K562 (cell line): ENCODE data around the gene NRTN. TPM values are rescaled to one million over a fixed set of nuclear protein-coding genes. Genes with fewer than 3 reads are reported as not detected.

Experiments used
- ATAC-seq: fragments of 200-7000 bp; cut with Tn5 transposase; 3 replicates; pipeline ENCODE4 v1.9.1; 2020; ENCODE audit warnings: moderate library complexity
- BruUV-seq: library from RNA; stranded (reverse); fragments of 400-500 nt; replicated peaks from 2 replicates; lab custom pipeline; 2021; lab: Mats Ljungman, UMichigan
- CTCF ChIA-PET: fragments of 300-600 bp; formaldehyde crosslinking; extraction: SDS; loops from one replicate; lab custom pipeline; 2021; ENCODE audit warnings: low intra/inter-chr PET ratio; lab: Yijun Ruan, JAX
- POLR2A ChIA-PET: fragments of 300-600, 350-650 bp; sonication (Branson Sonifier 250); formaldehyde crosslinking; extraction: SDS; loops from one replicate; lab custom pipeline; 2021; ENCODE audit warnings: antibody characterized with exemption, inconsistent platforms; lab: Yijun Ruan, JAX
- DNase-seq, 4 experiments: peaks; one replicate each; pipeline versions ENCODE4 v3.0.0 to v3.0.0-alpha.2; 2011 to 2018; ENCODE audit warnings: low spot score in 3 of 4, mixed read lengths in 3 of 4; ENCODE audit errors: extremely low read depth in 1 of 4
- FAIRE-seq: peaks from 2 replicates; lab custom pipeline; 2011; peaks lifted over from hg19 to GRCh38; lab: Jason Lieb, UNC
- H2AFZ ChIP-seq: 2 replicates; pipeline ENCODE4 v1.6.0; 2011; ENCODE audit warnings: low read depth, low read length, control low read depth, inconsistent platforms
- H3K27ac ChIP-seq: fragments of 200-600 bp; 3 replicates; pipeline ENCODE4 v1.8.0; 2011; ENCODE audit warnings: low read depth, mild to moderate bottlenecking, control low read depth, inconsistent platforms, low read length, moderate library complexity, mixed read lengths; ENCODE audit errors: extremely low read depth
- H3K27me3 ChIP-seq, 2 experiments: fragments of 300-600 bp in 1 of 2; 2 replicates in 1 of 2; 3 replicates in 1 of 2; pipeline versions ENCODE4 v1.6.0 to v1.8.0; 2011; ENCODE audit warnings: inconsistent platforms in 2 of 2, low read length in 2 of 2, mild to moderate bottlenecking in 1 of 2, mixed read lengths in 1 of 2, moderate library complexity in 1 of 2; ENCODE audit not compliant: control insufficient read depth in 2 of 2, insufficient read depth in 2 of 2
- H3K36me3 ChIP-seq: fragments of 300-600 bp; 3 replicates; pipeline ENCODE4 v1.8.0; 2011; ENCODE audit warnings: mild to moderate bottlenecking, low read length, inconsistent platforms; ENCODE audit not compliant: control insufficient read depth, insufficient read depth
- H3K4me1 ChIP-seq, 2 experiments: fragments of 200-600 bp in 1 of 2; replicated peaks in 1 of 2; 2 replicates in 1 of 2; 3 replicates in 1 of 2; pipeline versions ENCODE4 v1.5.1 to v1.8.0; 2011; ENCODE audit warnings: inconsistent platforms in 2 of 2, low read length in 2 of 2, mild to moderate bottlenecking in 1 of 2, mixed read lengths in 1 of 2, moderate library complexity in 1 of 2; ENCODE audit not compliant: control insufficient read depth in 2 of 2, insufficient read depth in 2 of 2
- H3K4me2 ChIP-seq: 2 replicates; pipeline ENCODE4 v1.6.1; 2011; ENCODE audit warnings: low read length, control low read depth, inconsistent platforms, mixed read lengths; ENCODE audit not compliant: insufficient read depth
- H3K4me3 ChIP-seq: fragments of 200-600 bp; sonication (generic), shearing (Covaris generic); 2 replicates; pipeline ENCODE4 v1.5.1; 2016; ENCODE audit warnings: control low read depth, inconsistent platforms
- H3K79me2 ChIP-seq: fragments of 200-600 bp; 3 replicates; pipeline ENCODE4 v1.8.0; 2011; ENCODE audit warnings: low read length, inconsistent platforms; ENCODE audit not compliant: control insufficient read depth, insufficient read depth
- H3K9ac ChIP-seq, 2 experiments: 2 replicates each; pipeline versions ENCODE4 v1.6.0 to v1.6.1; 2011; ENCODE audit warnings: low read depth in 2 of 2, low read length in 2 of 2, control low read depth in 1 of 2, inconsistent platforms in 1 of 2, mild to moderate bottlenecking in 1 of 2, mixed read lengths in 1 of 2; ENCODE audit not compliant: insufficient read depth in 1 of 2
- H3K9me1 ChIP-seq: one replicate; pipeline ENCODE4 v1.6.0; 2011; ENCODE audit warnings: inconsistent platforms, mild to moderate bottlenecking, low read length, moderate library complexity; ENCODE audit not compliant: control insufficient read depth, insufficient read depth
- H3K9me3 ChIP-seq: replicated peaks from 2 replicates; pipeline ENCODE4 v1.5.1; 2011; ENCODE audit warnings: low read depth, low read length, inconsistent platforms; ENCODE audit not compliant: control insufficient read depth, insufficient read depth
- H4K20me1 ChIP-seq: replicated peaks from 2 replicates; pipeline ENCODE4 v1.6.1; 2011; ENCODE audit warnings: low read length, inconsistent platforms, mixed read lengths; ENCODE audit not compliant: control insufficient read depth, insufficient read depth
- CTCFL ChIP-seq: IDR thresholded peaks from 2 replicates; pipeline ENCODE4 v1.6.1; 2011; ENCODE audit warnings: borderline replicate concordance, low read depth, mild to moderate bottlenecking, moderate library complexity, low read length; ENCODE audit not compliant: insufficient read depth, poor library complexity, severe bottlenecking
- HMGXB4 ChIP-seq: sonication (generic); formaldehyde crosslinking; IDR thresholded peaks from 2 replicates; pipeline ENCODE4 v1.8.1; 2023; ENCODE audit warnings: mild to moderate bottlenecking, missing genetic modification reagents
- MAFF ChIP-seq: IDR thresholded peaks from 2 replicates; pipeline ENCODE4 v1.6.1; 2012; ENCODE audit warnings: low read length, improper control_type of control experiment
- NCOR1 ChIP-seq: fragments of 450-650 bp; IDR thresholded peaks from 2 replicates; pipeline ENCODE4 v1.6.1; 2016; ENCODE audit warnings: mild to moderate bottlenecking, moderate library complexity
- TAF1 ChIP-seq: IDR thresholded peaks from 2 replicates; pipeline ENCODE4 v1.6.1; 2011; ENCODE audit warnings: mild to moderate bottlenecking, low read length, moderate library complexity; ENCODE audit not compliant: insufficient read depth, control insufficient read depth, severe bottlenecking; ENCODE audit errors: extremely low read depth
- ZNF197 ChIP-seq: fragments of 200-800 bp; sonication (Bioruptor generic); IDR thresholded peaks from 2 replicates; pipeline ENCODE4 v1.6.1; 2016; ENCODE audit warnings: low read depth, missing genetic modification characterization, missing compliant biosample characterization
- ZNF449 ChIP-seq: fragments of 250-450 bp; sonication (Bioruptor Pico); IDR thresholded peaks from 2 replicates; pipeline ENCODE4 v1.8.0; 2022; ENCODE audit warnings: moderate library complexity, mild to moderate bottlenecking, inconsistent platforms
- ZNF551 ChIP-seq: fragments of 250-450 bp; sonication (Bioruptor Pico); IDR thresholded peaks from 2 replicates; pipeline ENCODE4 v1.5.0; 2021; ENCODE audit warnings: mild to moderate bottlenecking, moderate library complexity
- ZNF764 ChIP-seq: fragments of 250-450 bp; sonication (Bioruptor Pico); IDR thresholded peaks from 2 replicates; pipeline ENCODE4 v1.4.0; 2020; ENCODE audit warnings: low read depth, mild to moderate bottlenecking, moderate library complexity
- ZNF766 ChIP-seq: fragments of 200-800 bp; sonication (Bioruptor generic); conservative IDR thresholded peaks from 2 replicates; pipeline ENCODE4 v1.6.1; 2016; ENCODE audit warnings: missing genetic modification characterization, missing compliant biosample characterization
- WGBS: fragments of 100-300 bp; shearing (Covaris generic); methylation state at CpG from one replicate; pipeline ENCODE4 v1.1.6; 2016; ENCODE audit warnings: low coverage, mixed read lengths; ENCODE audit not compliant: insufficient coverage; ENCODE audit errors: missing lambda C conversion rate; 5-methylcytosine and 5-hydroxymethylcytosine counted together
- in situ Hi-C: fragments of 300-500 bp; cut with MboI; formaldehyde crosslinking; loops from 4 replicates; pipeline ENCODE4 v1.15.0; 2018; ENCODE audit warnings: inconsistent platforms, mixed read lengths
- intact Hi-C: fragments of 100-400 bp; cut with micrococcal nuclease; formaldehyde crosslinking; loops from 2 replicates; pipeline ENCODE4 v1.14.2; 2022
- polyA plus RNA-seq, 8 experiments: library from polyadenylated mRNA; depleted of rRNA in 4 of 8; stranded (reverse) in 5 of 8; unstranded in 3 of 8; fragments of >200 nt; fragmentation: Nextera tagmentation in 2 of 8; fragmentation: Illumina TruSeq in 1 of 8; extraction: Ambion mirVana in 2 of 8; extraction: Trizol in 1 of 8; gene quantifications; 2 replicates each; pipeline versions ENCODE4 v1.2.1 to v1.2.3, GENCODE V29; 2011 to 2014; ENCODE audit warnings: inconsistent platforms in 1 of 8, missing spikeins in 1 of 8
- total RNA-seq, 7 experiments: library from RNA; depleted of rRNA in 6 of 7; stranded (reverse); fragments of >200 nt in 6 of 7; fragmentation: Illumina TruSeq in 2 of 7; extraction: Trizol in 2 of 7; gene quantifications; 2 replicates each; pipeline versions ENCODE4 v1.2.1 to v1.2.3, GENCODE V29; 2011 to 2021; ENCODE audit warnings: low replicate concordance in 1 of 7
- TF ChIP-seq, protein P1 (sequence below): sonication (generic); IDR thresholded peaks from 2 replicates; pipeline ENCODE4 v1.6.1; 2016
- TF ChIP-seq, protein P2 (sequence below): fragments of 250-450 bp; sonication (Bioruptor Pico); IDR thresholded peaks from 2 replicates; pipeline ENCODE4 v1.8.0; 2021; ENCODE audit warnings: mild to moderate bottlenecking, moderate library complexity

Gene NRTN
- total and polyA plus RNA-seq, 9 of the 15 experiments (the other 6 are each of a cell fraction or from before 2014, with no cell fraction given): 0.62 to 8.1 (median 1.6) TPM; not detected in 2

GRCh38 chr19:5831159-5831558 is 26.3 kb downstream of the NRTN start:
- ChIA-PET POLR2A (no interaction called here), CTCF (no interaction called here)
- FAIRE-seq (no peak), DNase-seq (no peak), ATAC-seq (no peak)
- no TSS peak for BruUV-seq
- Histone ChIP-seq H3K4me2 (no peak overlapping the region), H3K36me3 (no peaks in the 10 kb centered on the region), H2AFZ (no peak overlapping the region), H3K4me1 (peaks cover 6 to 51% of the 10 kb centered on the region in 2 experiments; a peak in 4 of 5 replicates), H3K79me2 (peaks cover 4% of the 10 kb centered on the region; the same call in 1 of the 3 replicates), H3K4me3 (no peak overlapping the region), H4K20me1 (no peaks in the 10 kb centered on the region; the same call in 1 of the 2 replicates), H3K9ac (no peak overlapping the region), H3K9me3 (no peaks in the 10 kb centered on the region), H3K27ac (no peak overlapping the region), H3K27me3 (peaks cover 11 to 25% of the 10 kb centered on the region in 2 experiments), H3K9me1 (peaks cover 3% of the 10 kb centered on the region)
- intact Hi-C loops: no loop called here
- in situ Hi-C loops: no loop called here
- WGBS: 59% methylated on average over 9 of the region's 9 CpGs
- TF ChIP-seq, protein P1, sequence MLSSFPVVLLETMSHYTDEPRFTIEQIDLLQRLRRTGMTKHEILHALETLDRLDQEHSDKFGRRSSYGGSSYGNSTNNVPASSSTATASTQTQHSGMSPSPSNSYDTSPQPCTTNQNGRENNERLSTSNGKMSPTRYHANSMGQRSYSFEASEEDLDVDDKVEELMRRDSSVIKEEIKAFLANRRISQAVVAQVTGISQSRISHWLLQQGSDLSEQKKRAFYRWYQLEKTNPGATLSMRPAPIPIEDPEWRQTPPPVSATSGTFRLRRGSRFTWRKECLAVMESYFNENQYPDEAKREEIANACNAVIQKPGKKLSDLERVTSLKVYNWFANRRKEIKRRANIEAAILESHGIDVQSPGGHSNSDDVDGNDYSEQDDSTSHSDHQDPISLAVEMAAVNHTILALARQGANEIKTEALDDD: no peak
- TF ChIP-seq MAFF: no peak
- TF ChIP-seq ZNF551 (CRISPR knock-in tag): no peak
- no peak for TF ChIP-seq HMGXB4 (CRISPR knock-in tag)
- TF ChIP-seq, protein P2, sequence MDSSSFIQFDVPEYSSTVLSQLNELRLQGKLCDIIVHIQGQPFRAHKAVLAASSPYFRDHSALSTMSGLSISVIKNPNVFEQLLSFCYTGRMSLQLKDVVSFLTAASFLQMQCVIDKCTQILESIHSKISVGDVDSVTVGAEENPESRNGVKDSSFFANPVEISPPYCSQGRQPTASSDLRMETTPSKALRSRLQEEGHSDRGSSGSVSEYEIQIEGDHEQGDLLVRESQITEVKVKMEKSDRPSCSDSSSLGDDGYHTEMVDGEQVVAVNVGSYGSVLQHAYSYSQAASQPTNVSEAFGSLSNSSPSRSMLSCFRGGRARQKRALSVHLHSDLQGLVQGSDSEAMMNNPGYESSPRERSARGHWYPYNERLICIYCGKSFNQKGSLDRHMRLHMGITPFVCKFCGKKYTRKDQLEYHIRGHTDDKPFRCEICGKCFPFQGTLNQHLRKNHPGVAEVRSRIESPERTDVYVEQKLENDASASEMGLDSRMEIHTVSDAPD (CRISPR knock-in tag): no peak
- no peak for TF ChIP-seq ZNF449
- no peak for TF ChIP-seq NCOR1
- no peak for TF ChIP-seq ZNF766 (CRISPR knock-in tag)
- no peak for TF ChIP-seq ZNF197 (CRISPR knock-in tag)
- no peak for TF ChIP-seq TAF1
- TF ChIP-seq ZNF764 (CRISPR knock-in tag): no peak
- no peak for TF ChIP-seq CTCFL
